Activated naive CD4-positive, alpha-beta T cell treated with anti-CD3 and anti-CD28 coated beads, Interleukin-2, amount 10 ng/mL, durations not matched to agents 7 days and 5 days (primary cell): ENCODE data around the gene ZPBP2.

ENCODE experiments used
- CTCF ChIA-PET: fragments of 350-600 bp; sonication (Branson Sonifier 250); formaldehyde crosslinking; loops from one replicate; lab custom pipeline; 2021; ENCODE audit warnings: antibody characterized with exemption; lab: Charles Lee
- DNase-seq: peaks from one replicate; pipeline ENCODE4 v3.0.0-alpha.2; 2020
- H3K27ac Mint-ChIP-seq: one replicate; pipeline ENCODE4 v1.8.0; 2021; ENCODE audit warnings: mild to moderate bottlenecking, moderate library complexity, mixed read lengths
- H3K27me3 Mint-ChIP-seq: one replicate; pipeline ENCODE4 v1.8.0; 2021; ENCODE audit warnings: mild to moderate bottlenecking, mixed read lengths
- H3K36me3 Mint-ChIP-seq: one replicate; pipeline ENCODE4 v1.8.0; 2021; ENCODE audit warnings: mixed read lengths
- H3K4me1 Mint-ChIP-seq: one replicate; pipeline ENCODE4 v1.8.0; 2021; ENCODE audit warnings: mixed read lengths
- H3K4me3 Mint-ChIP-seq: one replicate; pipeline ENCODE4 v1.8.0; 2021; ENCODE audit warnings: mild to moderate bottlenecking, moderate library complexity, mixed read lengths
- H3K9me3 Mint-ChIP-seq: one replicate; pipeline ENCODE4 v1.8.0; 2021; ENCODE audit warnings: mixed read lengths

ZPBP2 gene

DNA sequence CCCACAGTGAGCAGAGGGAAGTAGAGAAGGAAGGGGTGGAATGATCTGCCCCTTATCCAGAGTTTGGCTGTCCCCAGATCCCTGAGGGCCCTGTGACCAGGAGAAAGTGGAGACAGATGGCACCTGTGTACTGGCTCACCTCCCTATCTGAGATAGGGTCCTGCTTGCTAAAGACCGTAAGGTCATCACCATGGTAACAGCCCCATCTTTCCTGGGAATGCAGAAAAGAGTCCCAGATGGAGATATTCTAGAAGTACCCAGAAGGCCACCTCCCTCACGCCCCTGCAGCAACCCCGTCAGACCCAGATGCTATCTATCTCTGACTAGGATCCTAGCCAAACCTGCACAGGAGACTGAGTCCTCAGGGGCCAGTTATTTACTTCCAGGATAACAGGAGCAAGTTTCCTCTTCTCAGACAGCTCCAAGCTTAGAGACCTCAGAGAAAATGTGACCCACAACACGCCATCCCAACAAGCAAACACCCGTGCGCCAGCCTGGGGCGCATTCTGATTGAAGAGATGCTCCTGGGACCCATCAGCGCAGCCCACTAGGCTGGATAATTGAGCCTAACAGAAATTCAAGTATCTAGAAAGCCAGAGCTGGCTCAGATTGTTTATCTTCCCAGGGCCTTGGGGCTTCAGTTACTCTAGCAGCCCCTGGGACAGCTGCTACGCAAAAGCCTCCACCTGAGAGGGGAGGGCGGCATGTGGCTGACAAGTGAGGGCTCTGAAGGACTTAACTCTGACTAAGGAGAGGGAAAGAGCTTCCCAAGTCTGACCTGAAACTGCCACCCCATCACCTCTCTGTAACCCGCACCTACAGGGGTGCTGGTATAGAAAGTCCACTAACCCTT, 57.5 kb downstream of the ZPBP2 start:
- peak overlapping the region; percentile 81 for H3K4me3 Mint-ChIP-seq
- peaks cover 71% of the 10 kb centered on the region for H3K4me1 Mint-ChIP-seq
- no peak for DNase-seq
- H3K27ac Mint-ChIP-seq, result peak overlapping the region; percentile 98
- CTCF ChIA-PET, result interaction anchor here (1.1 to 2.3 kb wide), 4 partner anchors 14 to 53 kb away, joined by 3 to 9 read pairs (median 6); no protein-coding TSS in a partner anchor
- H3K36me3 Mint-ChIP-seq, result peaks cover 45% of the 10 kb centered on the region
- no peaks in the 10 kb centered on the region for H3K9me3 Mint-ChIP-seq
- H3K27me3 Mint-ChIP-seq, result no peaks in the 10 kb centered on the region

DNA sequence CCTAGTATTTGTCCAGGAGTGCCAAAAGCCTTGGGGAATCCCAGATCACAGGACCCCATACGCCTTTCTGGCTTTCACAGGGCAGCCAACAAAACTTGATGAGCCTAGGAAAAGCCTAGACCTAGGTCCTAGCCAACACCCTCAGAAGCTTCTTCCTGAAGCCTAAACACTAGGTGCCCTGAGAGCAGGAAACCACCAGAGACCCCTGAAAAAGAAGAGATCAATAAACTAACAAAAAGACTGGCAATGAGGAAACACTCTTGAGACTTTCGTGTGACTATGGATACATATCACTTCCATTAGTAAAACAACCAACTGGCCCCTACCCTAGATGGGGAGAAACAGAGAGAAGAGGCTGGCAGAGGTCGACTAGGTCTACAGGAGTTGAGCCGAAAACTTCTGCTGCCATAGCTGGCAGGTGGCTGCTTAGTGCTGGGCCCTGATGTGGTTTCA, 58.2 kb downstream of the ZPBP2 start:
- Mint-ChIP-seq H3K9me3 (no peaks in the 10 kb centered on the region), H3K27me3 (no peaks in the 10 kb centered on the region), H3K27ac (peak overlapping the region; percentile 98), H3K4me1 (peaks cover 65% of the 10 kb centered on the region), H3K4me3 (peak overlapping the region; percentile 81), H3K36me3 (peaks cover 39% of the 10 kb centered on the region)
- CTCF ChIA-PET, result interaction anchor here (1.1 to 2.3 kb wide), 5 partner anchors 13 to 54 kb away, joined by 3 to 9 read pairs (median 4); partner anchors contain the start of gene PSMD3
- DNase-seq, result no peak

DNA sequence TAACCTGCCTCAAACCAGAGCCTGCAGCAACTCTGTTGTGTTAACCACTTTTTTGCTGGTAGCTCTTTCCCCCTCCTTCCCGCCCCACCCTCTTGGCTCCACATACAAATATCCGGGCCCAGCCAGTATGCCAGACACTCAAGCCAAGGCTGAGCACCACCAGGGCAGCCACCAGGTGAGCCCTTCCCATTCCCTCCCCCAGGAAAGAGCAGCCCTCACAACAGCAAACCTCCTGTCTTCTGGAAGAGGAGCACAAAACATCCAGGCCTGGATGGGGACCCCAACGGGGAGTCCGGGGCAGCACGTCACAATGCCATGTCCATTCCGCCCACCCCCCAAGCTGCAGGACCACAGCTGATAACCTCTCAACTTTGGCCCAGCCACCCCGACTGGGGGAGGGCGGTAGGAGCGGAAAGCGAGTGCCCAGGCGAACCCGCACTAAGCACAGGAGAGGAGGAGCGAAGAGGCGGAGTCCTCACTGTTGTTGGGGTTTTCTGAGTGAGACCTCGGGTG, 58.6 kb downstream of the ZPBP2 start:
- DNase-seq, result peak; percentile 85
- Mint-ChIP-seq H3K9me3 (no peaks in the 10 kb centered on the region), H3K36me3 (peaks cover 34% of the 10 kb centered on the region), H3K27me3 (no peaks in the 10 kb centered on the region), H3K4me3 (peak overlapping the region; percentile 81), H3K4me1 (peaks cover 60% of the 10 kb centered on the region), H3K27ac (peak overlapping the region; percentile 98)
- CTCF ChIA-PET, result interaction anchor here (1.1 to 2.3 kb wide), 5 partner anchors 13 to 54 kb away, joined by 3 to 9 read pairs (median 4); partner anchors contain the start of gene PSMD3
